ENCODE data around the gene HNRNPDL. TPM values are rescaled to one million over a fixed set of nuclear protein-coding genes. Genes with fewer than 3 reads are reported as not detected.

The HNRNPDL gene
- polyA plus RNA-seq, 1 experiment: 275 TPM

DNA sequence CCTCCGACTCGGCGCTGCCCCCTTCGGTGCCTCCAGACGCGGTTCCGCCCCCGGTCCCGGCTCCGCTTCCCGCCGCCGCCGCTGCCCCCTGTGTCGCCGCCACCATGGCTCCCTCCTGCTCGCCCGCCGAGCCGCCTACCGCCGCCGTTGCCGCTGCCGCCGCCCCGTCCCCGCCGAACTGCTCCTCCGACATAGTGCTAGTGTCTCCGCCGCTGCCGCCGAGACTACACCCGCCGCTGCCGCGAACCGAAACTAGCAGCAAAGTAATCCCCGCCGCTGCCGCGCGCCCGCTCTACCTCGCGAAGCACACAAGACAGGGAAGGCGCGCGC lies 56.8 kb downstream of the HNRNPDL start:
- DNase-seq (ENCODE audit: low read depth, low spot score): no peak
- H3K9me3 ChIP-seq (ENCODE audit: control insufficient read depth, insufficient read depth, low read length): no peaks in the 10 kb centered on the region; the same call in 1 of the 2 replicates
- POLR2A ChIA-PET: interaction anchor here (0.6 to 2.3 kb wide), 12 partner anchors 8 to 1082 kb away, joined by 3 to 71 read pairs (median 4); partner anchors contain the start of genes ENOPH1, HELQ, HNRNPDL and MRPS18C
- TF ChIP-seq, protein P1, sequence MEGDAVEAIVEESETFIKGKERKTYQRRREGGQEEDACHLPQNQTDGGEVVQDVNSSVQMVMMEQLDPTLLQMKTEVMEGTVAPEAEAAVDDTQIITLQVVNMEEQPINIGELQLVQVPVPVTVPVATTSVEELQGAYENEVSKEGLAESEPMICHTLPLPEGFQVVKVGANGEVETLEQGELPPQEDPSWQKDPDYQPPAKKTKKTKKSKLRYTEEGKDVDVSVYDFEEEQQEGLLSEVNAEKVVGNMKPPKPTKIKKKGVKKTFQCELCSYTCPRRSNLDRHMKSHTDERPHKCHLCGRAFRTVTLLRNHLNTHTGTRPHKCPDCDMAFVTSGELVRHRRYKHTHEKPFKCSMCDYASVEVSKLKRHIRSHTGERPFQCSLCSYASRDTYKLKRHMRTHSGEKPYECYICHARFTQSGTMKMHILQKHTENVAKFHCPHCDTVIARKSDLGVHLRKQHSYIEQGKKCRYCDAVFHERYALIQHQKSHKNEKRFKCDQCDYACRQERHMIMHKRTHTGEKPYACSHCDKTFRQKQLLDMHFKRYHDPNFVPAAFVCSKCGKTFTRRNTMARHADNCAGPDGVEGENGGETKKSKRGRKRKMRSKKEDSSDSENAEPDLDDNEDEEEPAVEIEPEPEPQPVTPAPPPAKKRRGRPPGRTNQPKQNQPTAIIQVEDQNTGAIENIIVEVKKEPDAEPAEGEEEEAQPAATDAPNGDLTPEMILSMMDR (IDR thresholded peaks at IDR 0.05; ENCODE audit: low read depth, low read length): no peak
- H3K27me3 ChIP-seq (ENCODE audit: control insufficient read depth, insufficient read depth, low read length): no peaks in the 10 kb centered on the region
- H3K4me3 ChIP-seq (ENCODE audit: low read depth, low read length): peak overlapping the region; percentile 98
- H3K27ac ChIP-seq (ENCODE audit: low read depth, low read length): peak overlapping the region; percentile 97
- CTCF ChIA-PET: interaction anchor here (3.6 kb wide), 1 partner anchor 13 kb away, joined by 39 read pairs; no protein-coding TSS in a partner anchor

Small RNA genes lying within 50 kb of the gene (small RNA-seq; reads per million reads assigned to genes)
- gene RF00150 (ENCODE audit: insufficient read length, low read depth): not detected

Other genes starting within 250 kb of the HNRNPDL start
- 73.4 and 93.8 TPM in 2 replicates for gene HNRNPD, start 56.5 kb downstream of the HNRNPDL start, polyA plus RNA-seq (2011; rRNA removed)
- 17.0 and 19.7 TPM in 2 replicates for gene ENOPH1, start 128 bp upstream of the HNRNPDL start, polyA plus RNA-seq (2011; rRNA removed)
- gene TMEM150C, start 131.5 kb upstream of the HNRNPDL start, polyA plus RNA-seq (2011; rRNA removed): 0.06 and 0.11 TPM in 2 replicates